ENCODE data around the gene UQCC2. TPM values are rescaled to one million over a fixed set of nuclear protein-coding genes. Genes with fewer than 3 reads are reported as not detected.

The UQCC2 gene
- polyA plus RNA-seq, 1 of the 3 experiments (the other 2 are of a cell fraction) = 59.0 TPM

GRCh38 chr6:33742837-33743236 is 31.3 kb upstream of the UQCC2 start:
- H3K79me2 ChIP-seq (ENCODE audit: insufficient read depth) = no peaks in the 10 kb centered on the region
- DNase-seq = no peak
- H3K4me2 ChIP-seq = no peak overlapping the region
- no peaks in the 10 kb centered on the region for H3K9me3 ChIP-seq
- no peak overlapping the region for H3K9ac ChIP-seq
- no peak overlapping the region for H2AFZ ChIP-seq (ENCODE audit: low read depth)
- TF ChIP-seq FOXM1 (IDR thresholded peaks at IDR 0.05; ENCODE audit: low read depth) (no peak), CTCF (IDR thresholded peaks at IDR 0.05) (no peak), USF2 (IDR thresholded peaks at IDR 0.05; ENCODE audit: borderline replicate concordance, low read depth, low read length) (no peak), RFX5 (IDR thresholded peaks at IDR 0.05; ENCODE audit: low read length) (no peak), NFIC (IDR thresholded peaks at IDR 0.05; ENCODE audit: borderline replicate concordance) (no peak), TEAD4 (IDR thresholded peaks at IDR 0.05; ENCODE audit: borderline replicate concordance, insufficient read depth) (no peak), NRF1 (IDR thresholded peaks at IDR 0.05; ENCODE audit: low read depth, low read length) (no peak)
- no peaks in the 10 kb centered on the region for H3F3A ChIP-seq (replicated peaks; ENCODE audit: insufficient read depth)
- H3K9me2 ChIP-seq = no peaks in the 10 kb centered on the region
- CTCF ChIA-PET = interaction anchor here (0.7 to 9.2 kb wide), 24 partner anchors 11 to 1296 kb away, joined by 3 to 116 read pairs (median 6); partner anchors contain the start of gene UQCC2
- no peaks in the 10 kb centered on the region for H3K27me3 ChIP-seq (ENCODE audit: insufficient read depth)
- WGBS (ENCODE audit: low lambda C conversion rate) = 61% methylated on average over 7 of the region's 7 CpGs
- H3K4me3 ChIP-seq (ENCODE audit: low read depth in 2 of 2, low read length in 1 of 2) = no peak overlapping the region
- no peaks in the 10 kb centered on the region for H3K36me3 ChIP-seq (replicated peaks in 1 of 2; ENCODE audit: control insufficient read depth in 1 of 2, insufficient read depth in 2 of 2, low read length in 1 of 2)
- H4K20me1 ChIP-seq (ENCODE audit: insufficient read depth) = no peaks in the 10 kb centered on the region
- no peak overlapping the region for H3K27ac ChIP-seq (ENCODE audit: low read depth in 2 of 2, low read length in 1 of 2)
- POLR2A ChIA-PET = no interaction called here
- H3K4me1 ChIP-seq (ENCODE audit: control insufficient read depth in 1 of 2, insufficient read depth in 2 of 2, low read depth in 1 of 2, low read length in 1 of 2) = peaks cover 15 to 39% of the 10 kb centered on the region in 2 experiments; a peak in 3 of 4 replicates

DNA sequence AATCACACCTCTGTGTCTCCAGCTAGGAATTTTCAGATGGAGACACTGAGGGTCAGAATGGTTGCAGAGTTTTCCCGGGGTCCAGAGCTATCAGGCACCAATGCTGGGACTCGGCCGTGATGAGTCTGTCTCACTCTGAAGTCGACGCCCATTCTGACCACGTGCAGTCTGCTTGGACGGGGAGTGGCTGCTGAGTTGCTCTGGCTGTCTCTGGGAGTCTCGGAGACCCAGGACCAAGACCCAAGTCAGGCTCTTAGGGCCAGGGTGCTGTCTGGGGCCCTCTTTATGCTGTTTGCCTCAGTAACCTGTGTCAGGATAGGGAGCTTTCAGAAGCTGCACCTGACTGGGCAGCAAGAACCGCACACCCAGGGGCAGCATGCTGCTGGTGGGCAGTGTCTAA is 30.6 kb upstream of the UQCC2 start:
- ChIA-PET CTCF (interaction anchor here (0.8 to 5.2 kb wide), 12 partner anchors 12 to 413 kb away, joined by 3 to 59 read pairs (median 16); partner anchors contain the start of gene UQCC2), POLR2A (no interaction called here)
- no peak for TF ChIP-seq IRF3 (IDR thresholded peaks at IDR 0.05; ENCODE audit: low read depth, low read length)
- no peak for TF ChIP-seq POLR2AphosphoS5 (IDR thresholded peaks at IDR 0.05; ENCODE audit: low read depth, low read length)
- TF ChIP-seq TEAD4 (IDR thresholded peaks at IDR 0.05; ENCODE audit: borderline replicate concordance, insufficient read depth) = no peak
- TF ChIP-seq TAF1 (IDR thresholded peaks at IDR 0.05; ENCODE audit: borderline replicate concordance, low read depth, low read length) = no peak
- TF ChIP-seq USF2 (IDR thresholded peaks at IDR 0.05; ENCODE audit: borderline replicate concordance, low read depth, low read length) = no peak
- Histone ChIP-seq H2AFZ (ENCODE audit: low read depth) (no peak overlapping the region), H3K9ac (no peak overlapping the region), H3K36me3 (replicated peaks in 1 of 2; ENCODE audit: control insufficient read depth in 1 of 2, insufficient read depth in 2 of 2, low read length in 1 of 2) (no peaks in the 10 kb centered on the region), H3F3A (replicated peaks; ENCODE audit: insufficient read depth) (no peaks in the 10 kb centered on the region), H3K4me3 (ENCODE audit: low read depth in 2 of 2, low read length in 1 of 2) (no peak overlapping the region), H3K27me3 (ENCODE audit: insufficient read depth) (no peaks in the 10 kb centered on the region), H4K20me1 (ENCODE audit: insufficient read depth) (no peaks in the 10 kb centered on the region), H3K27ac (ENCODE audit: low read depth in 2 of 2, low read length in 1 of 2) (no peak overlapping the region), H3K9me3 (no peaks in the 10 kb centered on the region), H3K4me2 (no peak overlapping the region), H3K4me1 (ENCODE audit: control insufficient read depth in 1 of 2, insufficient read depth in 2 of 2, low read depth in 1 of 2, low read length in 1 of 2) (peaks cover 15 to 44% of the 10 kb centered on the region in 2 experiments; a peak in 3 of 4 replicates), H3K79me2 (ENCODE audit: insufficient read depth) (no peaks in the 10 kb centered on the region), H3K9me2 (no peaks in the 10 kb centered on the region)
- DNase-seq = no peak
- 55% methylated on average over 8 of the region's 9 CpGs for WGBS (ENCODE audit: low lambda C conversion rate)

Data from SK-N-SH (cell line).